WTC11 (cell line): ENCODE data around the gene MRPL54. TPM values are rescaled to one million over a fixed set of nuclear protein-coding genes. Genes with fewer than 3 reads are reported as not detected.

Source experiments
- ATAC-seq: fragments of 200-7000 bp; cut with Tn5 transposase; 2 replicates; pipeline ENCODE4 v1.10.0; 2021; ENCODE audit warnings: mild to moderate bottlenecking, moderate library complexity
- CTCF ChIA-PET: fragments of 300-600 bp; sonication (Branson Sonifier 250); formaldehyde crosslinking; loops from one replicate; lab custom pipeline; 2021; ENCODE audit warnings: antibody characterized with exemption; lab: Charles Lee
- POLR2A ChIA-PET: fragments of 350-600 bp; sonication (Branson Sonifier 250); formaldehyde crosslinking; loops from one replicate; lab custom pipeline; 2021; ENCODE audit warnings: antibody characterized with exemption; lab: Charles Lee
- DNase-seq: peaks from one replicate; pipeline ENCODE4 v3.0.0; 2021; ENCODE audit warnings: low spot score
- H3K27ac Mint-ChIP-seq: 2 replicates; pipeline ENCODE4 v1.8.0; 2021; ENCODE audit warnings: mixed read lengths
- H3K27me3 Mint-ChIP-seq: 2 replicates; pipeline ENCODE4 v1.8.0; 2021; ENCODE audit warnings: low read depth, mild to moderate bottlenecking, moderate library complexity, mixed read lengths
- H3K36me3 Mint-ChIP-seq: 2 replicates; pipeline ENCODE4 v1.8.0; 2021; ENCODE audit warnings: mixed read lengths
- H3K4me1 Mint-ChIP-seq: 2 replicates; pipeline ENCODE4 v1.8.0; 2022; ENCODE audit warnings: mixed read lengths
- H3K4me3 Mint-ChIP-seq: 2 replicates; pipeline ENCODE4 v1.8.0; 2021; ENCODE audit warnings: mild to moderate bottlenecking, moderate library complexity, mixed read lengths
- H3K9me3 Mint-ChIP-seq: 2 replicates; pipeline ENCODE4 v1.8.0; 2021; ENCODE audit warnings: mixed read lengths
- E2F1 ChIP-seq: sonication (generic); formaldehyde crosslinking; IDR thresholded peaks from 2 replicates; pipeline ENCODE4 v1.8.0; 2022; ENCODE audit warnings: mild to moderate bottlenecking, missing genetic modification reagents
- GABPB1 ChIP-seq: sonication (generic); formaldehyde crosslinking; IDR thresholded peaks from 2 replicates; pipeline ENCODE4 v1.8.1; 2023; ENCODE audit warnings: mild to moderate bottlenecking, missing genetic modification reagents
- GRHL2 ChIP-seq: fragments of 250-450 bp; sonication (Bioruptor Pico); IDR thresholded peaks from 2 replicates; pipeline ENCODE4 v1.8.0; 2022; ENCODE audit warnings: mild to moderate bottlenecking, moderate library complexity; ENCODE audit not compliant: insufficient replicate concordance, severe bottlenecking
- GTF2I ChIP-seq: fragments of 250-450 bp; sonication (Bioruptor Pico); conservative IDR thresholded peaks from 2 replicates; pipeline ENCODE4 v1.4.0; 2021; ENCODE audit warnings: mild to moderate bottlenecking
- HMGXB4 ChIP-seq: sonication (generic); formaldehyde crosslinking; IDR thresholded peaks from 2 replicates; pipeline ENCODE4 v1.8.1; 2023; ENCODE audit warnings: mild to moderate bottlenecking, moderate library complexity, missing genetic modification reagents
- MYBL2 ChIP-seq: sonication (generic); formaldehyde crosslinking; IDR thresholded peaks from 2 replicates; pipeline ENCODE4 v1.8.1; 2023; ENCODE audit warnings: mild to moderate bottlenecking, moderate library complexity, missing genetic modification reagents
- NR2C2 ChIP-seq: sonication (generic); formaldehyde crosslinking; IDR thresholded peaks from 2 replicates; pipeline ENCODE4 v1.8.0; 2022; ENCODE audit warnings: mild to moderate bottlenecking, missing genetic modification reagents
- NR3C1 ChIP-seq: sonication (generic); formaldehyde crosslinking; conservative IDR thresholded peaks from 2 replicates; pipeline ENCODE4 v1.8.1; 2023; ENCODE audit warnings: low read depth, mild to moderate bottlenecking, missing genetic modification reagents
- SMAD3 ChIP-seq: sonication (generic); formaldehyde crosslinking; IDR thresholded peaks from 2 replicates; pipeline ENCODE4 v1.8.0; 2022; ENCODE audit warnings: missing genetic modification reagents, mild to moderate bottlenecking, borderline replicate concordance
- ZBTB21 ChIP-seq: sonication (generic); formaldehyde crosslinking; IDR thresholded peaks from 2 replicates; pipeline ENCODE4 v1.8.1; 2023; ENCODE audit warnings: mild to moderate bottlenecking, missing genetic modification reagents, borderline replicate concordance
- ZNF121 ChIP-seq: sonication (generic); formaldehyde crosslinking; IDR thresholded peaks from 2 replicates; pipeline ENCODE4 v1.8.0; 2023; ENCODE audit warnings: missing genetic modification reagents
- ZNF219 ChIP-seq: sonication (generic); formaldehyde crosslinking; IDR thresholded peaks from 2 replicates; pipeline ENCODE4 v1.8.0; 2023; ENCODE audit warnings: missing genetic modification reagents, mild to moderate bottlenecking, borderline replicate concordance
- ZNF396 ChIP-seq: fragments of 250-450 bp; sonication (Bioruptor Pico); IDR thresholded peaks from 2 replicates; pipeline ENCODE4 v1.8.0; 2021; ENCODE audit warnings: mild to moderate bottlenecking, moderate library complexity, borderline replicate concordance
- total RNA-seq: library from RNA; stranded (reverse); gene quantifications from 3 replicates; pipeline ENCODE4 v1.2.3, GENCODE V29; 2021
- TF ChIP-seq, protein P1 (sequence below): sonication (generic); formaldehyde crosslinking; IDR thresholded peaks from 2 replicates; pipeline ENCODE4 v1.8.0; 2022; ENCODE audit warnings: missing genetic modification reagents
- TF ChIP-seq, protein P2 (sequence below): sonication (generic); formaldehyde crosslinking; IDR thresholded peaks from 2 replicates; pipeline ENCODE4 v1.8.1; 2023; ENCODE audit warnings: mild to moderate bottlenecking, missing genetic modification reagents

The MRPL54 gene
- total RNA-seq, 1 experiment from 2014 or later: 62.3 TPM

DNA sequence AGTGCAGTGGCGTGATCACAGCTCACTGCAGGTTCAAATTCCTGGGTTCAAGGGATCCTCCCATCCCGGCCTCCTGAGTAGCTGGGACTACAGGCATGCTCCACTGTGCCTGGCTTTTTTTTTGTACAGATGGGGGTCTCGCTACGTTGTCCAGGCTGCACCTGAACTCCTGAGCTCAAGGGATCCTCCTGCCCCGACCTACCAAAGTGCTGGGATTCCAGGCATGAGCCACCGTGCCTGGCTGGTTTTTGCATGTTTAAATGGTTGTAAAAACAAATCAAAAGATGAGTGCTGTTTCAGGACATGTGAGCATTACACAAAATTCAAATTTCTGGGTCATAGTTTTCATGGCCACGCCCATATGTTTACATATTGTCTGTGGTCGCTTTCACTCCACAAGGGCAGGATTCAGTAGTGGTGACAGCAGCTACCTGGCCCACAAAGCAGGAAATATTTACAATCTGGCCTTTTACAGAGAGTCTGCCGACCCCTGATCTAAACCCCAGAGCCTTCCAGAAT, 18.4 kb downstream of the MRPL54 start:
- H3K27ac Mint-ChIP-seq: no peak overlapping the region
- TF ChIP-seq GABPB1 (CRISPR knock-in tag) (no peak), ZNF121 (CRISPR knock-in tag) (0 out of 2 replicates have a peak, but pooled peaks have one; percentile 17), E2F1 (CRISPR knock-in tag) (no peak)
- peaks cover 11% of the 10 kb centered on the region for H3K27me3 Mint-ChIP-seq
- DNase-seq (no peak), ATAC-seq (no peak)
- peaks cover 21% of the 10 kb centered on the region for H3K36me3 Mint-ChIP-seq
- ChIA-PET CTCF (interaction anchor here (0.6 to 1.0 kb wide), 2 partner anchors 10 to 34 kb away, joined by 3 read pairs; no protein-coding TSS in a partner anchor), POLR2A (no interaction called here)
- H3K9me3 Mint-ChIP-seq: peaks cover 18% of the 10 kb centered on the region
- no peak overlapping the region for H3K4me3 Mint-ChIP-seq
- peaks cover 7% of the 10 kb centered on the region for H3K4me1 Mint-ChIP-seq

DNA sequence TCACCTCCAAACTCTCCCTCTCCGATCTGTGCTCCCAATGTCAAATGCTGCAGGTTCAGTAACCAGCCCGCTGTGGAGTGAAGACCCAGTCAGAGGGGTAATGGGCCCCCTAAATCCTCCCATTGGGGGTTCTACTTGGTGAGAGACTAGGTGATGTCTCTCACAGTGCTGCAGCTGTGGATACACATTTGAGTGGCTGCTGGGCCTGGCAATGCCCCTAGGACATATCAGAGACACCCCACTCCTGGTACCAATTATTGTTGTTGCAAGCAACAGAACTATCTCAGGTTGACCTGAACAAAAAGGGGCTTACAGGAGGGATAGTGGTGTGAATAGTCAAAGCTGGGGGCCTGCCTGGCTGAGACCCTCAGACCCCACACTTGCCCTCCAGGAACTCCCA, 19.1 kb downstream of the MRPL54 start:
- no peak overlapping the region for H3K27ac Mint-ChIP-seq
- POLR2A ChIA-PET: no interaction called here

More for the DNA sequence above, 19.1 kb downstream of the MRPL54 start:
- Mint-ChIP-seq H3K36me3 (peaks cover 21% of the 10 kb centered on the region), H3K4me1 (peaks cover 7% of the 10 kb centered on the region), H3K4me3 (no peak overlapping the region), H3K9me3 (peaks cover 18% of the 10 kb centered on the region), H3K27me3 (peaks cover 12% of the 10 kb centered on the region)
- no peak for ATAC-seq
- TF ChIP-seq NR2C2 (CRISPR knock-in tag) (no peak), MYBL2 (CRISPR knock-in tag) (no peak), HMGXB4 (no peak), ZNF396 (CRISPR knock-in tag) (no peak), GTF2I (no peak), SMAD3 (no peak), ZBTB21 (no peak), ZNF219 (CRISPR knock-in tag) (no peak), NR3C1 (no peak), GRHL2 (CRISPR knock-in tag) (no peak)
- TF ChIP-seq, protein P1, sequence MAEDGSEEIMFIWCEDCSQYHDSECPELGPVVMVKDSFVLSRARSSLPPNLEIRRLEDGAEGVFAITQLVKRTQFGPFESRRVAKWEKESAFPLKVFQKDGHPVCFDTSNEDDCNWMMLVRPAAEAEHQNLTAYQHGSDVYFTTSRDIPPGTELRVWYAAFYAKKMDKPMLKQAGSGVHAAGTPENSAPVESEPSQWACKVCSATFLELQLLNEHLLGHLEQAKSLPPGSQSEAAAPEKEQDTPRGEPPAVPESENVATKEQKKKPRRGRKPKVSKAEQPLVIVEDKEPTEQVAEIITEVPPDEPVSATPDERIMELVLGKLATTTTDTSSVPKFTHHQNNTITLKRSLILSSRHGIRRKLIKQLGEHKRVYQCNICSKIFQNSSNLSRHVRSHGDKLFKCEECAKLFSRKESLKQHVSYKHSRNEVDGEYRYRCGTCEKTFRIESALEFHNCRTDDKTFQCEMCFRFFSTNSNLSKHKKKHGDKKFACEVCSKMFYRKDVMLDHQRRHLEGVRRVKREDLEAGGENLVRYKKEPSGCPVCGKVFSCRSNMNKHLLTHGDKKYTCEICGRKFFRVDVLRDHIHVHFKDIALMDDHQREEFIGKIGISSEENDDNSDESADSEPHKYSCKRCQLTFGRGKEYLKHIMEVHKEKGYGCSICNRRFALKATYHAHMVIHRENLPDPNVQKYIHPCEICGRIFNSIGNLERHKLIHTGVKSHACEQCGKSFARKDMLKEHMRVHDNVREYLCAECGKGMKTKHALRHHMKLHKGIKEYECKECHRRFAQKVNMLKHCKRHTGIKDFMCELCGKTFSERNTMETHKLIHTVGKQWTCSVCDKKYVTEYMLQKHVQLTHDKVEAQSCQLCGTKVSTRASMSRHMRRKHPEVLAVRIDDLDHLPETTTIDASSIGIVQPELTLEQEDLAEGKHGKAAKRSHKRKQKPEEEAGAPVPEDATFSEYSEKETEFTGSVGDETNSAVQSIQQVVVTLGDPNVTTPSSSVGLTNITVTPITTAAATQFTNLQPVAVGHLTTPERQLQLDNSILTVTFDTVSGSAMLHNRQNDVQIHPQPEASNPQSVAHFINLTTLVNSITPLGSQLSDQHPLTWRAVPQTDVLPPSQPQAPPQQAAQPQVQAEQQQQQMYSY (CRISPR knock-in tag): no peak
- TF ChIP-seq, protein P2, sequence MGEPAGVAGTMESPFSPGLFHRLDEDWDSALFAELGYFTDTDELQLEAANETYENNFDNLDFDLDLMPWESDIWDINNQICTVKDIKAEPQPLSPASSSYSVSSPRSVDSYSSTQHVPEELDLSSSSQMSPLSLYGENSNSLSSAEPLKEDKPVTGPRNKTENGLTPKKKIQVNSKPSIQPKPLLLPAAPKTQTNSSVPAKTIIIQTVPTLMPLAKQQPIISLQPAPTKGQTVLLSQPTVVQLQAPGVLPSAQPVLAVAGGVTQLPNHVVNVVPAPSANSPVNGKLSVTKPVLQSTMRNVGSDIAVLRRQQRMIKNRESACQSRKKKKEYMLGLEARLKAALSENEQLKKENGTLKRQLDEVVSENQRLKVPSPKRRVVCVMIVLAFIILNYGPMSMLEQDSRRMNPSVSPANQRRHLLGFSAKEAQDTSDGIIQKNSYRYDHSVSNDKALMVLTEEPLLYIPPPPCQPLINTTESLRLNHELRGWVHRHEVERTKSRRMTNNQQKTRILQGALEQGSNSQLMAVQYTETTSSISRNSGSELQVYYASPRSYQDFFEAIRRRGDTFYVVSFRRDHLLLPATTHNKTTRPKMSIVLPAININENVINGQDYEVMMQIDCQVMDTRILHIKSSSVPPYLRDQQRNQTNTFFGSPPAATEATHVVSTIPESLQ (CRISPR knock-in tag): no peak
- no peak for DNase-seq
- CTCF ChIA-PET: interaction anchor here (1.0 kb wide), 1 partner anchor 11 kb away, joined by 3 read pairs; no protein-coding TSS in a partner anchor
